ENCODE measurements around the gene MAB21L4. TPM values are rescaled to one million over a fixed set of nuclear protein-coding genes. Genes with fewer than 3 reads are reported as not detected.

Gene MAB21L4
- total and polyA plus RNA-seq, 7 donors: not detected

DNA sequence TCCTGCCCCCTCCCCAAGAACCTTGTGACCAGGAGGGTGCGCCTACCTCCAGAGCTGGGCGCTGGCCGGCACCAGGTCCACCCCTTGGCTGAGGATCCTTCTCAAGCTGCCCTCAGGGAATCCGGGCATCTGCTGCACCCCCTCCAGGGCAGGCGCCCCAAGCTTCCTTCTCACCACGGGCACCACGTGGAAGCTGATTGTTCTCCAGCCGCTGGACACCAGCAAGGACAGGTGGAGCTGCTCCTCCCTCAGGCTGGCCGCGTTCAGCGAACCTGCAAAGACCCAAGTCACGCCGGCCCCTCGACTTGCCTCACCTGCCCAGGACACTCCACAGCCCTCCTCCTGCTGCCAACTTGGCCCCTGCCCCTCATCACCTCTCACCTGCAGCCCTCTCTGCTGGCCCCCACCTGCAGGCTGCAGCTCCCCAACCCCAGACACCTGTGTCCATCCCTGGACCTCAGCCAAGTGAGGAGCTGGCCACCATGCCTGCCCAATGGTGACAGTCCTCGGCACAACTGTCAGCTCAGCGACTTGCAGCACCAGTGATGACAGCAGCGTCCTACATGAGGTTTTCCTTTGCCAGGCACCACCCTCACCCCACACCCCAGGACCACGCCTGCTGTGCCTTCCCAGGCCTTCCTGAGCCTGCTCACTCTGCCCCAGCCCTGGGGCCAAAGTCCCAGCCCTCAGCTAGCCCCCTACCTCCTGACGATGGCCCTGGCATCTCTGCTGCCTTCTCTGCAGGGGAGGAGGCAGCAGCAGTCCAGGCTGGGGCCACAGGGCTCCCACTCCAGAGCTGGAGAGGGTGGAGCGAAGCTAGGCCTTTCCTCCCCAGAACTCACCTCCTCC is 4.2 kb downstream of the MAB21L4 start:
- H3K4me1 ChIP-seq: no peaks in the 10 kb centered on the region
- DNase-seq: peak in 1 of 2 donors; percentile 39
- H3K27me3 ChIP-seq (ENCODE audit: insufficient read depth in 3 of 3, low read length in 2 of 3): no peaks in the 10 kb centered on the region
- intact Hi-C loops (cut with DNase I): no loop called here
- 73 to 81% (median 80%) methylated on average over 19 to 20 of the region's 20 CpGs for whole genome bisulfite sequencing, 3 donors
- no peaks in the 10 kb centered on the region for H3K36me3 ChIP-seq (ENCODE audit: insufficient read depth in 1 of 2, low read depth in 1 of 2)
- ATAC-seq: no peak
- H3K4me3 ChIP-seq: no peak overlapping the region
- H3K9me3 ChIP-seq: no peaks in the 10 kb centered on the region
- no peak for TF ChIP-seq CTCF (IDR thresholded peaks at IDR 0.05)
- H3K27ac ChIP-seq: no peak overlapping the region

GRCh38 chr2:240890691-240891090 is 5.3 kb downstream of the MAB21L4 start:
- no peaks in the 10 kb centered on the region for H3K36me3 ChIP-seq (ENCODE audit: insufficient read depth in 1 of 2, low read depth in 1 of 2)
- no peak for ATAC-seq
- H3K27me3 ChIP-seq (ENCODE audit: insufficient read depth in 3 of 3, low read length in 2 of 3): no peaks in the 10 kb centered on the region
- 81 to 94% (median 87%) methylated on average over 14 of the region's 14 CpGs for WGBS, 3 donors
- H3K9me3 ChIP-seq: no peaks in the 10 kb centered on the region
- no peak overlapping the region for H3K4me3 ChIP-seq
- TF ChIP-seq CTCF (IDR thresholded peaks at IDR 0.05): no peak
- intact Hi-C loops (cut with DNase I): no loop called here
- H3K4me1 ChIP-seq: no peaks in the 10 kb centered on the region
- no peak overlapping the region for H3K27ac ChIP-seq
- DNase-seq: peak in 1 of 2 donors; percentile 30

DNA sequence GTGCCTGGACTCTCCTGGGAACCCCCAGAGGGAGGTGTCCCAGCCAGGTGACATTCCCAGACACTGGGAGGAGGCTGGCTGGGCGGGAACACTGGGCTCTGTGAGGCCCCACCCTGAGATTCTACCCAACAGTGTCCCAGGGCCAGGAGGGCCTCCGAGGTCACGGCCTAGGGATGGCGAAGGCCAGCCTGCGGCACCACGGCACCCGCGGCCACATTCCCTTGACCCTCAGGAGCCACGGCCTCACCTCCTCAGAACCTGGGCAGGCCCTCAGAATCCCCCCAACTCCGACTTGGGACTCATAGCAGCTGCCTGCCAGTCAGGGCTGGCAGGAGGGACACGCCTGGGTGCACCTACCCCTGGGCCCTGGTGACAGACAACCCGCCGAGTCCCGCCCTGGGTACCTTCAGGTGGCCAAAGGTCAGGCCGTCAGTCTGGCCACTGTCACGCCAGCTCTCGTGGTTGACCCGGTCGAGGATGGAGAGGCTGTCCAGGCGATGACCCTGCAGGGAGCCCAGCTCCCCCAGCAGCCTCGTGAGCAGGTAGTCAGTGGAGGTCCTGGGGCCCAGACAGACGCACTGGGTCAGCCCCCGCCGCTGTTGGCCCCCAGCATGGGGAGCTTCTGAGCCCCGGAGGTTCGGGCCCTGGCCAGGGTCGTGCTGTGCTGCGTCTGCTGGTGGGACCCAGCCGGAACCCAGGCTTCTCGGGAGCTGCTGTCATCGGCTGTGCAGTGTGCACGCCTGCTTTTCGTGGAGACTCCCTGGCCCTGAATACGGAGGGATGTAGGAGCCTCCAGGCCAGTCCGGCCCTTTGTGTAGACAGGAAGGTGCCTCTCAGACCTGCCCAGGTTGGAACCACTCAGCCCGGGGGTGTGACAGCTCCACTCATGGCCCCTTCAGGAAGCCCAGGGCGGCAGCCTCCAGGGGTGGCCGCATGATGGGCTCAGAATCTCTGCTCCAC is 6.1 kb downstream of the MAB21L4 start:
- H3K27me3 ChIP-seq (ENCODE audit: insufficient read depth in 3 of 3, low read length in 2 of 3): no peaks in the 10 kb centered on the region
- 91 to 93% (median 93%) methylated on average over 33 to 38 of the region's 38 CpGs for WGBS, 3 donors
- no peaks in the 10 kb centered on the region for H3K9me3 ChIP-seq
- H3K4me1 ChIP-seq: no peaks in the 10 kb centered on the region
- H3K36me3 ChIP-seq (ENCODE audit: insufficient read depth in 1 of 2, low read depth in 1 of 2): no peaks in the 10 kb centered on the region
- no peak for TF ChIP-seq CTCF (IDR thresholded peaks at IDR 0.05)
- DNase-seq: peak in 1 of 2 donors; percentile 52
- no peak overlapping the region for H3K27ac ChIP-seq
- no peak overlapping the region for H3K4me3 ChIP-seq
- intact Hi-C loops (cut with DNase I): no loop called here
- ATAC-seq: no peak

- peak in 1 of 2 donors; percentile 12 for DNase-seq
- no peaks in the 10 kb centered on the region for H3K9me3 ChIP-seq
- intact Hi-C loops (cut with DNase I): no loop called here
Observed at GRCh38 chr2:240888890-240889573, 6.9 kb downstream of the MAB21L4 start.

More at GRCh38 chr2:240888890-240889573, 6.9 kb downstream of the MAB21L4 start:
- WGBS, 3 donors: 79 to 91% (median 82%) methylated on average over 11 of the region's 11 CpGs
- Histone ChIP-seq H3K4me1 (no peaks in the 10 kb centered on the region), H3K27me3 (ENCODE audit: insufficient read depth in 3 of 3, low read length in 2 of 3) (no peaks in the 10 kb centered on the region), H3K4me3 (no peak overlapping the region), H3K36me3 (ENCODE audit: insufficient read depth in 1 of 2, low read depth in 1 of 2) (no peaks in the 10 kb centered on the region), H3K27ac (no peak overlapping the region)
- ATAC-seq: no peak
- TF ChIP-seq CTCF (IDR thresholded peaks at IDR 0.05): no peak

Data from psoas muscle (tissue), 8 donors.